Measurements from ENCODE around the gene CCDC159.
A peak's percentile ranks its signal among the peaks of the same experiment; 100 is the strongest.
"Not testable (repeated sequence)": the region's sequence is repeated elsewhere in the genome, so short reads cannot be mapped to it uniquely, and the experiment has no call there.

Gene CCDC159, protein sequence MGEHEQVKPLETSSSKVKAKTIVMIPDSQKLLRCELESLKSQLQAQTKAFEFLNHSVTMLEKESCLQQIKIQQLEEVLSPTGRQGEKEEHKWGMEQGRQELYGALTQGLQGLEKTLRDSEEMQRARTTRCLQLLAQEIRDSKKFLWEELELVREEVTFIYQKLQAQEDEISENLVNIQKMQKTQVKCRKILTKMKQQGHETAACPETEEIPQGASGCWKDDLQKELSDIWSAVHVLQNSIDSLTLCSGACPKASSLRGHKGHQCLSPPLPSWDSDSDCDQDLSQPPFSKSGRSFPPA

DNA sequence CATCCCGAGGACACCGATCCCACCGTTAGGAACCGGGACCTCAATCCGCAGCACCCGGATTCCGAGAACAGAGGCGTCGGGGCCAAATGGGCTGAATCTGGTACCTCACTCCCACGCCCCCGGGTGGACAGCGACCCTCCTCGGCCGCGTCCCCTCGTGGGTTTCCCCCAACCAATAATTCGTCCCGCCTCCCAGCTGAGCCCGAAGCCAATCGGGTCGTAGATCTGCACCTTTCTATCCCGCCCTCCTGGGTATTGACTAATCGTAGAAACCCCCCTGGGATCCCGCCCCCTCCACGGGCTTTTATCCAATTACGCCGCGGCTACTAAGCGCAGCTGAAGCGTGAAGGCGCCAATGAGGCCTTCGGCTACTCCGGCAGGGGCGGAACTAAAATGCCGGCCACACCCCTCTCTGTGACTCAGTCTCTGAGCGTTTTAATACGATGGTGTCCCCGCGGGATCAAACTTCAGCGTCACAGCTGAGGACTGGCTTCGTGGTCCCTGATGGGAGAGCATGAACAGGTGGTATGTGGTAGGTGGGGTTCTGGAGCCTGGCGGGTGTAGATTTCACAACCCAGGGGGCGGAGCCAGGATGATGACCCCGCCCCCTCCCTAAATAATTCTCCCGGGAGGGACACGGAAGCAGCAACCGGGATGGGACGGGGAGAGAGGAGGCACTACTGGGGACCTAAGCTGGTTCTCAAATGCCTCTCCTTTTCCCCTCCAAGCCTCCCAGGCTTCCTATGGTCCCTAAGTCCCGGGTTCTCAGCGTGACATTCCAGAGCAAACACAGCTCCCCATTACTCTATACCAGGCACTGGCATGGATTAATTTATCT is at the start of gene CCDC159, which contains the start of gene TMEM205:
CCDC159 (plus strand) TSS at position 416 of the 837 bp plus-strand sequence; CDS start at position 504, 88 bp downstream.
TMEM205 (minus strand) TSS at position 165 of the 837 bp plus-strand sequence. CDS start 649 bp downstream, outside the sequence.
- peak; percentile 100 for DNase-seq

DNA sequence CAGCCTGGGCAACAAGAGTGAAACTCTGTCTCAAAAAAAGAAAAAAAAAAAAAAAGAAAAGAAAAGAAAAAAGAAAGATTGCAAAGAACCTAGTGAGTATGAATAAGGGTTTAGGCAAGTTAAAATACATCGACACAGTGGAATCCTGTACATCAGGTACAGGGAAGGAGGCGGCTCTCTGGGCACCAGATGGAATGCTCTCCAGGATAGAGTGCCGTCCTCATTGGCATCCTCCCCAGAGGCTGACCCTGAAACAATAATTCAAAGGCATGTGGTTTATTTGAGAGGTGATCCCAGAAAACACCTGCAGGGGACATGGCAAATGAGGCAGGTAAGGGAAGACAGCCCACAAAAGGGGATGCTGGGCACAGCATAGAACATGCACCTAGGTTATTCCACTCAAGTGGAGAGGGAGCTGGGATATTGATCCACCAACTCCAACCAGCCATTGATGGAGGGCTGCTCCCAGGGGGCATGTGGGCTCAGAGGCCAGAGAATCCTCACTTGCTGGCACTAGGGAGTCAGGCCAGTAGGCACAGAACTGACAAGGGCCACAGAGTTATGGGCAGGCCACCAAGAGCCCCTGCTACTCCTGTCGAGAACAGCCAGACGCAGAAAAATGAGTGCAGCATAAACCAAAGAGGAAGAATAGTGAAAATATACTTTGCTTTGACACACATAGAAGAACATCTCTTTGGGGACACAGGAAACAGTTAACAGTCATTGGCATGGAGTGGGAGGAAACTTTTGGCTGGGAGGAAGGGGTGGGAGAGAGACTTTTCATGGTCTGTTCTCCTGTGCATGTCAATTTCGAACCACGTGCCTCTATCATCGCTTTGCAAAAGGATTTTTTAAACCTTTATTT is 46.1 kb upstream of the CCDC159 start:
- no peak for DNase-seq

DNA sequence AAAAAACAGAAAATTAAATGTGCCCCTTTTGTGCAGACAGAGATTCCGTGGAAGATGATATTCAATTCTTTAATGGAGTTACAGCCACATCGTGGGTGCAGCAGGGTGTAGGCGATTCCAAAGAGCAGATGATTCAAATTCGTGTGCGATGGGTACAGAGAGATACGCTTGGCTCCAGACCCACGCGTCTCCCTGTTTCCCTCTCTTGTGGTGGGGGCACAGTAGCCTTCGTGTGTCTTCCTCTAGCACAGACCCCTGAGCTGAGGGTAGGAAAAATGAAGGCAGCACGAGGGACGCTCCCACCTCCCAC is 45.6 kb upstream of the CCDC159 start:
- no peak for DNase-seq

DNA sequence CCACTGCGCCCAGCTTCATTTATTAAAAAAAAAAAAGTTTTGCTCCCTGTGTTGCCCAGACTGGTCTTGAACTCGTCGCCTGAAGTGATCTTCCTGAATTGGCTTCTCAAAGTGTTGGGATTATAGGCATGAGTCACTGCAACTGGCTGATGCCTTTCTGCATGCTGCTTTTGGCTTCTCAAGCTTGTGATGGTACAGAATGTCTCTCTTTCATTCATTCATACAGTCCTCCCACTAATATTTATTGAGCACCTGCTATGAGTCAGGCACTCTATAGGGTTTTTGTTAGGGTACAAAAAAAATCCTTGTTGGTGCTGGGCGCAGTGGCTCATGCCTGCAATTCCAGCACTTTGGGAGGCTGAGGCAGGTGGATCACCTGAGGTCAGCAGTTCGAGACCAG is 41.4 kb upstream of the CCDC159 start:
- DNase-seq = no peak

GRCh38 chr19:11306337-11306736 is 40.0 kb upstream of the CCDC159 start:
- no peak for DNase-seq

DNA sequence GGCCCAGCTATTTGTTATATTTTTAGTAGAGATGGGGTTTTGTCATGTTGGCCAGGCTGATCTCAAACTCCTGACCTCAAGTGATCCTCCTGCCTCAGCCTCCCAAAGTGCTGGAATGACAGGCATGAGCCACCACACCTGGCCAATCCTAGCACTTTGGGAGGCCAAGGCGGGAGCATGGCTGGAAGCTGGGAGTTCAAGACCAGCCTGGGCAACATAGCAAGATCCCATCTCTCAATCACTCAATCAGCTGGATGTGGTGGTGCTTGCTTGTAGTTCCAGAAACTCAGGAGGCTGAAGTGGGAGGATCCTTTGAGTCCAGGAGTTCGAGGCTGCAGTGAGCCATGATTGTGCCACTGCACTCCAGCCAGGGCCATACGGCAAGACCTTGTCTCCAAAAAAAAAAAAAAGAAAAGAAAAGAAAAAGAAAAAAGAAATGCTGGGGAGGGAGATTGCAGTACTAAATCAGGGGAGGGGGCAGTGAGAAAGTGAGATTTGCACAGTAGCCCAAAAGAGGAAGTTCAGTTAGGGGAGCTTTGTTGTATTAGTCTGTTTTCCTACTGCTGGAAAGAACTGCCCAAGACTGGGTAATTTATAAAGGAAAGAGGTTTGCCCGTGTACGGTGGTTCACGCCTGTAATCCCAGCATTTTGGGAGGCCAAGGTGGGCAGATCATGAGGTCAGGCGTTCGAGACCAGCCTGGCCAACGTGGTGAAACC is 25.9 kb upstream of the CCDC159 start:
- DNase-seq = not testable (repeated sequence)

- no peak for DNase-seq
These were observed 24.9 kb upstream of the CCDC159 start for GRCh38 chr19:11321191-11322126.

DNA sequence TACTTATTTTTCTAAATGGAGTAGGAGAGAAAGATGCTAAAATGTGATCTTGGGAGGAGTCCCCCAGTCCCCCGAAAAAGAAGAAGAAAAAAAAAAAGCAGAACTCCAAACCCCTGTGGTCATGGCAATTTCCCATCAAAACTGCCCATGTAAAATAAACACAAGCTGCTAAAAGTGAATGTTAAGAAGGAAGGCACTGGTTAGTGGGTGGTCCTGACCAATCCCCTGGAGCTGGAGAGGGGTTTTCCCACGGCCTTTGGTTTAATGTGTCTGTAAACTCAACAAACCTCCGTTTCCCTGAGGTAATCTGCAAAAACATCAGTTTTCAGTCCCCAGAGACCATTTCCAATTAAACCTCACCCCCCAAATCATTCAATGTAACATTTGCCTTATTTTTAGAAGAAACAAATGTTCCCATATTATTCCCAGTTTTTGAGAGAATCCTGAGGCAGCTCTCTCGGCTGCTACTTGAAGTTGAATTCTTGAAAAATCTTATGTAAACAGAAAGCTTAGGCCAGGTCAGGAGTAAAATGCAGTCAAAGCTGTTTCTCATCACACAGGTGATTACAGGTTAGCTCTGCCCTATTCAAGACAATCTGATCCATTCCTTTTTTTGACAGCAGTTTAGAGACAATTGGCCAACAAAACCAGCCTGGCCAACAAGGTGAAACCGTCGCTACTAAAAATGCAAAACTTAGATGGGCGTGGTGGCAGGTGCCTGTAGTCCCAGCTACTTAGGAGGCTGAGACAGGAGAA is 23.9 kb upstream of the CCDC159 start:
- DNase-seq = no peak

GRCh38 chr19:11323601-11324078 is 22.7 kb upstream of the CCDC159 start:
- no peak for DNase-seq

DNA sequence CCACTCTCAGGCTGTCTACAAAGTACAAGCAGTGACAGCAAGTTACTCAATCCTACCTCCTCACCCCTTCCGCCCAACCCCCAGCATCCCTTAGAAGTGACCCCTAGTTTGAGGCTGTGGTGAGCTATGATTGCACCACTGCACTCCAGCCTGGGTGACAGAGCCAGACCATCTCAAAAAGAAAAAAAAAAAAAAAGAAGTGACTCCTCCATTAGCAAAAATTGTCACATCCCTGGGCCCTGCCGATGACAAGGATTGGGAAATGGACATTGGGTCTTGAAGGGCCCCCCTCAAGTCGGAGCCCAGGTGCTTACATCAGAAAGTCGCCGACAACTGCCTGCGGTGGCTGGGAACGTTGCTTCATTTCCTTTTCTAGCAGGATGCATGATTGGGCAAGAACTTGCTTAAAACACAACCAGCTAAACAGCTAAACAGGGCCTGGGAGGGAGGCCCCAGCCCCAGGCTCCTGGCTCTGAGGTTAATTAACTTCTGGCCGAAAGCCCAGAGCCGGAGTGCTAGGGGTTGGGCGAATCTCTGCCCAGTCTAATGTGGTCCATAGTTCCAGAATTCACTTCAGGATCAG is 22.1 kb upstream of the CCDC159 start:
- DNase-seq = peak; percentile 79

DNA sequence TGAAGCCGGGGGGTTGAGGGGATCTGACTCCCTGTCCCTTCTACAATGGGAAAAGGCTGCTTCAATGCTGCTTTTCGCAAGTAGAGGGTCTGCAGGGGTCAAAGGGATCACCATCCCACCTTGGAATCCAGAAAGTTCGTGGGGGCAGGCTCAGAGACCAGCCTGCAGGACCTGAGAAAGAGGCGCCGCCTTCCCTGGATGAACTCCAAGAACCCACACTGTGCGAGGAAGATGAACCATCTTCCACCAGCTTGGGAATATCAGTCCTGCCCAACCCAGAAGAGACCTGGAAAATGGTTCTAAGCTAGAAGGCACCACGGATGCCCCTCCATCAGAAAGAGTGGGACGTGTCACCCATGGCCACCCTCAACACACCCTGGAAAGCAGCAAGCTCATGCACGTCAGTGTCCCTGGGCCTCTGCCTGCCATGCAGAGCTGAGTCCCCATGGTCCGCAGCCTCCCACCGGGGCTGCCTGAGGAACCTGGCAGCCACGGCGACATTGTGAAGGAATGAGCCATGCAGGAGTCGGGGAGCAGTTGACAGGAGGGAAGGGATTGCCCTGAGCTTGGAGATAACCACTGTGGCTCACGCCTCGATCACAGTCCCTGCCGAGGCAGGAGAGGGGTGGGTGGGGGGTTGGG is 21.4 kb upstream of the CCDC159 start:
- DNase-seq = no peak

DNA sequence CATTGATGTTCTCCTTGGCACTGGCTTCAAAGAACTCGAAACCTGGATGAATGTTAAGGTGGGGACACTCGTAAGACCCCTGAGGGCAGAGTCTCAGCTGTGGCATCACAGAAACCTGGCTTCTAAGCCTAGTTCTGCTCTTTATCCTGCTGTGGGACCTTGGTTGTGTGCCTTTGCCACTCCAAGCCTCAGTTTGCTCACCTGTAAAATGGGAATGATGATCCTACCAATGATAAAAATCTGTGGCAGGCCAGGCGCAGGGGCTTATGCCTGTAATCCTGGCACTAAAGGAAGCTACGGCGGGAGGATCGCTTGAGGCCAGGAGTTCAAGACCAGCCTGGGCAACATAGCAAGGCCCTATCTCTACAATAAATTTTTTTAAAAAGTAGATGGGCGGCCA is 20.8 kb upstream of the CCDC159 start:
- DNase-seq = no peak

DNA sequence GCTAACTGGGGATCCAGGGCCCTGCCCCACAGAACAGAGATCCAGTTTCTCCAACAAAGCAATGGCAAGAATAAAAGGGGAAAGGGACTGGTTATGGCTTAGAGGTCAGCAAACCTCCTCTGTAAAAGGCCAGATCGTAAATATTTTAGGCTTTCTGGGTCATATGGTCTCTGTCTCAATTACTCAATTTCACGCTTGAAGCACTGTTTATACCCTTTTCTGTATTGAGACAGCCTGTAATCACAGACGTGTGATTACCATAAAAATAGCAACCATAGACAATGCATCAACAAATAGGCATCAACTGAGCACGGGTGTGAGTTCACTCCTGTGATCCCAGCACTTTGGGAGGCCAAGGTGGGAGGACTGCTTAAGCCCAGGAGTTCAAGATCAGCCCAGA is 16.2 kb upstream of the CCDC159 start:
- DNase-seq = no peak

DNA sequence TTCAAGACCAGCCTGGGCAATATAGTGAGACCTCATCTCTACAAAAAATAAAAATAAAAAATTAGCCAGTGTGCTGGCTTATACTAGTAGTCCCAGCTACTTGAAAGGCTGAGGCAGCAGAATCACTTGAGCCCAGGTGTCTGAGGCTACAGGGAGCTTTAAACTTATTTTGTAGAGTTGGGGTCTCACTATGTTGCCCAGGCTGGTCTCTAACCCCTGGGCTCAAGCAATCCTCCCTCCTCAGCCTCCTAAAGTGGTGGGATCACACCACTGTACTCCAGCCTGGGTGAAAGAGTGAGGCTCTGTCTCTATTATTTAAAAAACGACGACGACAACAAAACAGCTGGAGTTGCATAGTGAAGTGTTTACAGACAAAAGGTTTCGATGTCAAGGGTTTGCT is 14.8 kb upstream of the CCDC159 start:
- no peak for DNase-seq

GRCh38 chr19:11332822-11333221 is 13.5 kb upstream of the CCDC159 start:
- DNase-seq = no peak

DNA sequence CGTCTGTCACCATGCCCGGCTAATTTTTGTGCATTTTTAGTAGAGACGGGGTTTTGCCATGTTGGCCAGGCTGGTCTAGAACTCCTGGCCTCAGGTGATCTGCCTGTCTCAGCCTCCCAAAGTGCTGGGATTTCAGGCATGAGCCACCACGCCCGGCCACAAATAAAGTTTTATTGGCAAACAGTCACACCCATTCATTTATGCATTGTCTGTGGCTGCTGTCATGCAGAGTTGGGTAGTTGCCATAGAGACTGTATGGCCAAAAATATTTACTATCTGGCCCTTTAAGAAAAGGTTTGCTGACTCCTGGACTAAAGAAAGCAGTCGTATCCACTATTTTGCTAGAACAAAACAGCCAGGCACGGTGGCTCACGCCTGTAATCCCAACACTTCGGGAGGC is 12.5 kb upstream of the CCDC159 start:
- DNase-seq = not testable (repeated sequence)

DNA sequence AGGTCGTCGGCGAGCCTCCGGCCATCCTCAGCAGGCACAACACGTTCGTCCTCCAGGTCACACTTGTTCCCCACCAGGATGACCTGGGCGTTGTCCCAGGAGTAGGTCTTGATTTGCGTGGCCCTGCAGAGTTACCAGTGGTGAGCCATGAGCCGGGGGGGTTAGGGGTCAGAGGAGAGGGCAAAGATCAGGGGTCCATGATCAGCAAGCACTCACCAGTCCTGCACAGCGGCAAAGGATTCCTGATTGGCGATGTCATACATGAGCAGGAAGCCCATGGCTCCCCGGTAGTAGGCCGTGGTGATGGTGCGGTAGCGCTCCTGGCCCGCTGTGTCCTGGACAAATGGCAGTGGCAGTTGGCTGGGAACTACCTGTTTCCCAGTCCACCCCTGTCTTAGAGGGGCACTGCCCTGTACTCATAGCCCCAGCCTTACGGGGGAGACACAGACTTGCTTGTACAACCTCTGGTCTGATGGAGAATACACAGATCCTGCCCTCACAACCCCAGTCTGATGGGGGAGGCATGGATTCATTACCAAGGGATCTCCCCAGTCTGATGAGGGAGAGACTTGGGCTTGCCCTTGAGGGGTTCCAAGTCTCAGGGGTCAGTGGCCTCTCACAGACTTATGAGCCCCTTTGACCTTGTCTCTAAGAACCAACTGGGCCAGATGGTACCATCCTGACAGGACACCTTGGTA is 10.7 kb upstream of the CCDC159 start:
- DNase-seq = no peak

GRCh38 chr19:11337080-11337479 is 9.2 kb upstream of the CCDC159 start:
- no peak for DNase-seq

DNA sequence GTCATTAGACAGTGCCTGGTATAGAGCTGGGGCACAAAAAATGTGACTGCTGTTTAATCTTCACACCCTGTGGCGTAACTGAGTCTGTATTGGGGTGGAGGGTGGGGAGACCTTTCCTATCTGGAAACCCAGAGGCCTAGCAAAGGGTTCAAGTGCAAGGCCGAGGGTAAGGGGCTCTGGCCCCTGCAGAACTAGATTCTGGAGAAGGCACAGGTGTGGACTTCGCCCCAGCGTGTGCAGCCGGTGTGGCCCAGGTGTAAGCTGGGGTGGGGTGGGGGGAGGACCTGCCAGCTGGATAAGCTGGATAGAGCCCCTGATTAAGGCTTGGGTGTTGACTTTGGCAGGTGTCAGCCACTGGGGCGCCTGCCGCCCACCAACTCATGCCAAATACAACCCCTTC is 8.2 kb upstream of the CCDC159 start:
- no peak for DNase-seq

Data from COR-L47 (cell line).